C4-2B (cell line): ENCODE measurements around the gene LRIT2.

Experiments used
- H3K27ac ChIP-seq: fragments of 450-650 bp; 2 replicates; pipeline ENCODE4 v1.5.1; 2017
- ZFX ChIP-seq: fragments of 450-650 bp; IDR thresholded peaks from 2 replicates; pipeline ENCODE4 v1.6.1; 2017
- TF ChIP-seq, protein P1 (sequence below): fragments of 450-650 bp; conservative IDR thresholded peaks from 2 replicates; pipeline ENCODE4 v1.5.1; 2017; ENCODE audit warnings: mild to moderate bottlenecking

LRIT2 gene, protein sequence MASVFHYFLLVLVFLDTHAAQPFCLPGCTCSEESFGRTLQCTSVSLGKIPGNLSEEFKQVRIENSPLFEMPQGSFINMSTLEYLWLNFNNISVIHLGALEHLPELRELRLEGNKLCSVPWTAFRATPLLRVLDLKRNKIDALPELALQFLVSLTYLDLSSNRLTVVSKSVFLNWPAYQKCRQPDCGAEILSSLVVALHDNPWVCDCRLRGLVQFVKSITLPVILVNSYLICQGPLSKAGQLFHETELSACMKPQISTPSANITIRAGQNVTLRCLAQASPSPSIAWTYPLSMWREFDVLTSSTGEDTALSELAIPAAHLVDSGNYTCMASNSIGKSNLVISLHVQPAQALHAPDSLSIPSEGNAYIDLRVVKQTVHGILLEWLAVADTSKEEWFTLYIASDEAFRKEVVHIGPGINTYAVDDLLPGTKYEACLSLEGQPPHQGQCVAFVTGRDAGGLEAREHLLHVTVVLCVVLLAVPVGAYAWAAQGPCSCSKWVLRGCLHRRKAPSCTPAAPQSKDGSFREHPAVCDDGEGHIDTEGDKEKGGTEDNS

DNA sequence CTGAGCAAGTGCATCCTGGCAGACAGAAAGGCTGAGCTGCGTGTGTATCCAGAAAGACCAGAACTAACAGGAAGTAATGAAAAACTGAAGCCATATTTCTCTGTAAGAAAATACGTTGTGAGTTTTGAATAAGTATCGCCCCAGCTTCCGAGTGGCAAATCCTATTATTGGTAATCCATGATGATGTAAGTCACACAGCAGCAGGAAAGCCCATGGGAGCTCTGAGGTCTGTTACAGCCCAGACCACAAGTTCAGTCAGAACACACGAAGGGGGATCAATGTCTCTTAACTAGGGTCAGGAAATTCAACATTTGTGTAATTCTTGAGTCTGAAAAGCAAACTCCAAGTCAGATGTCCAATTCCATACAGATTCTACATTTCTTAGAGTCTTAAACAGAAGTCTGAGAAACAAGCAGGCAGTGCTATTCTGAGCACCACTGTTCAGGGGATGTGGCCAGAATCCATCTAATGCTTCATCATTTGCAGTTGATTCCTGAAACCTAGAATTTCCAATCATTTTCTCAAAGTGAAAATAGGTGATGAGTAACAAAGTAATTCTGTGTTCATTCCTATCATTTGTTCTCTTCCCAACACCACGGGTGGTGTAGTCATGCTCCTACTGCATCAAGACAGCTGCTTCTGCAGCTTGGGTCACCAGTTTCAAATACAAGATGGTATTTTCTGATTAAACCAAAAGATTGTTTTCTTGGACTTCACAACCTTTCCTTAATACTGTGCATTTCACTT, at the start of gene LRIT2:
Gene LRIT2, minus strand, starts transcription at position 118 of the 747 bp plus-strand sequence. Its CDS starts 24 bp downstream, at position 94.
- TF ChIP-seq ZFX: no peak
- TF ChIP-seq, protein P1, sequence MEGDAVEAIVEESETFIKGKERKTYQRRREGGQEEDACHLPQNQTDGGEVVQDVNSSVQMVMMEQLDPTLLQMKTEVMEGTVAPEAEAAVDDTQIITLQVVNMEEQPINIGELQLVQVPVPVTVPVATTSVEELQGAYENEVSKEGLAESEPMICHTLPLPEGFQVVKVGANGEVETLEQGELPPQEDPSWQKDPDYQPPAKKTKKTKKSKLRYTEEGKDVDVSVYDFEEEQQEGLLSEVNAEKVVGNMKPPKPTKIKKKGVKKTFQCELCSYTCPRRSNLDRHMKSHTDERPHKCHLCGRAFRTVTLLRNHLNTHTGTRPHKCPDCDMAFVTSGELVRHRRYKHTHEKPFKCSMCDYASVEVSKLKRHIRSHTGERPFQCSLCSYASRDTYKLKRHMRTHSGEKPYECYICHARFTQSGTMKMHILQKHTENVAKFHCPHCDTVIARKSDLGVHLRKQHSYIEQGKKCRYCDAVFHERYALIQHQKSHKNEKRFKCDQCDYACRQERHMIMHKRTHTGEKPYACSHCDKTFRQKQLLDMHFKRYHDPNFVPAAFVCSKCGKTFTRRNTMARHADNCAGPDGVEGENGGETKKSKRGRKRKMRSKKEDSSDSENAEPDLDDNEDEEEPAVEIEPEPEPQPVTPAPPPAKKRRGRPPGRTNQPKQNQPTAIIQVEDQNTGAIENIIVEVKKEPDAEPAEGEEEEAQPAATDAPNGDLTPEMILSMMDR: no peak

DNA sequence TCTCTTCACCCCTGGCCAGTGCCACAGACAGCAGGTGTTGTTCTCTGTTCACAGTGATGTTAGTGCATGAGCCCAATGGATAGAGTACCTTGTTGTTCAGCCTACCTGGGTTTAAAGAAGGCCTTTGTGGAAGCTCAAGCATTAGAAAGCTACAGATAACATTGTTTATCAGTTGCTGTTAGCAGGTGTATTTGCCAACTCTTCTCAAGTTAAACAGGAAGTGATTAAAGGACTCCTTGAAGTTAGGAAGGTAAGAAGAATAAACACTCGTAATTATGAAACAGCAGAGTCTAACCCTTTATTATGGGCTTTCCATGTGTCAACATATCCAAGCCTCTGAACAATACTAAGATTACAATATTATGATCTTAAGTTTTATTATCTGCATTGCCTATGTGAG, 45.4 kb upstream of the LRIT2 start:
- no peak for TF ChIP-seq ZFX
- TF ChIP-seq, protein P1: no peak
- H3K27ac ChIP-seq: no peak overlapping the region

More for the DNA sequence above, at the start of gene LRIT2:
- H3K27ac ChIP-seq: no peak within 1 kb of the TSS

DNA sequence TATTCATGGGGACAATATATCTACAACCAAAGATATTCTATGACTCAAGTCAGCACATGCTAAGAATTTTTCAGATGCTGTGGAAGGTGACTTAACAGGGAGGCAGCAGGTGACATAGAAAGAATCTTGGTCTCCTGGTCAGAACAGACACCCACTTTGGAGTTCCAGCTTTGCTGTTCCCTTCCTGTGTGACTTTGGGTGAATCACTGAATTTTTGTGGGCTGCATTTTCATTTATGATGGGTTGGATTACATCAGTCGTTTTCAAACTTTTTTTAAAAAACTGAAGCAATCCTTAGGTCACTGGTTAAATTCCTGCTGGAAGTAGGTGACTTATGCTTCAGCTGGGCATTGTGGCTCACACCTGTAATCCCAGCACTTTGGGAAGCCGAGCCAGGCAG, 44.4 kb upstream of the LRIT2 start:
- TF ChIP-seq ZFX: no peak
- TF ChIP-seq, protein P1: no peak
- no peak overlapping the region for H3K27ac ChIP-seq

DNA sequence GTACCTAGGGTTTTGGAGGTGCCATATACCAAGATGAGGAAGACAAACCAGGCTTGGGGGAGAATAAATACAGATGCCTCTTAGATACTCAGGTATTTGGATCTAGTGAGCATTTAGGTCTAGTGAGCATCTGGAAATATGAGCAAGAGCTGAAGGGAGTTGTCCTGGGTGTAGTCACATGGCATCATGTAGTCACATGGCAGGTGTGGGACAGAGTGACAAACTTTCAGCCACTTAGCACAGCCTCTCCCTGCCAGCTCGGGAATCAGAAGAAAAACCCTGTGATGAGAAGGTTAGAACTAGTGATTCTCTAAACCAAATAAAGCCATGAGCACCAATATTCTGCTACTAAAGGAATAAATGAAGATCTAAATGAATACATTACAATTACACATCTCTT, 43.8 kb upstream of the LRIT2 start:
- no peak overlapping the region for H3K27ac ChIP-seq
- TF ChIP-seq ZFX: no peak
- TF ChIP-seq, protein P1: no peak

DNA sequence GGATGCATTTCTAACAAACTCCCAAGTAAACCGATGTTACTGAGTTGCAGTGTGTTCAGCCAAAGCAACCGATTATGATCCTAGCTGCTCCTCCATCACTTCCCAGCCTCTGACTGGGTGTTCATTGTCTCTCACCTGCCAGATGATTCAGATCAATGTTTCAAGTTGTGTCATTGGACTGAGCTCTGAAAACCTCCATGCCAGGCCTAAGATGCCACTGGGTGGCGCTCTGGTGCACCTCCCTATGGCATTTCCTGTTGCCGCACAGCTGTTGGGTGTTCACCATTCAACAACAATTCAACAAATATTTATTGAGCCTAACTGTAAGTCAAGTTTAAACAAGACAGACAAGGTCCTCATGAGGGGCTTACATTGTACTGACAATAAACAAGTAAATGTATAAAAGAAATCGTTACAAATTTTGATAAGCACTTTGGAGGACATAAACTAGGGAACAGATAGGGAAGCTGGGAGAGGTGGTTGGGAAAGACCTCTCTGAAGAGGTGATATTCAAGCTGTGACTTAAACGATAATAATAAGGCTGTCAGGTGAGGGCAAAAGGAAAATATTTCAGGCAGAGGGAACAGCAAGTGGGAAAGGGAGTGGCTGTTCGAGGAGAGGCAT, 42.3 kb upstream of the LRIT2 start:
- TF ChIP-seq ZFX: no peak
- TF ChIP-seq, protein P1: peak; percentile 66
- no peak overlapping the region for H3K27ac ChIP-seq

DNA sequence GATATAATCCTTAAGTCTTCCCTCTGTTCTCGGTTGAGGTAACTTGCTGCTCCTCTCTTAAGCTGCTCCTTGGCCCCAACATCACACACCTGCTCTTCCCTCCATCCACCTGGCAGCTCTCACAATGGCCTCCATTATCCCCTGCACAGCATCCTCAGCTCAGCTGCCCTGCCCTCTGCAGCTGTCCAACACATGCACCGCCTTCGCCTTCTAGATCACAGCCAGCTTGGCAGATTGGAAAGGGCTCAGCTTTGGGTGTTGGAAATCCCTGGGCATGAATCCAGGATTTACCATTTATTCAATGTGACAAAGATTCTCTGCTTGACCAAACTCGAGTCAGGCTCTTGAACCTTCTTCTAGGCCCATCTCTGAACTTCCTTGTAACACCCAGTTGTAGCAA, 40.1 kb upstream of the LRIT2 start:
- TF ChIP-seq ZFX: no peak
- TF ChIP-seq, protein P1: no peak
- H3K27ac ChIP-seq: no peak overlapping the region
